OCI-LY1 (cell line): ENCODE data around the gene KRT23.

Experiments used
- H2AFZ ChIP-seq: fragments of 200-600 bp; sonication (generic), shearing (Covaris generic); 2 replicates; pipeline ENCODE4 v1.6.0; 2014; ENCODE audit warnings: antibody characterized with exemption, mild to moderate bottlenecking, low read length
- H3F3A ChIP-seq: fragments of 200-600 bp; sonication (generic), shearing (Covaris generic); 2 replicates; pipeline ENCODE4 v1.6.0; 2014; ENCODE audit warnings: mild to moderate bottlenecking, antibody characterized with exemption, low read length, moderate library complexity; ENCODE audit not compliant: insufficient read depth
- H3K27ac ChIP-seq: fragments of 200-600 bp; sonication (generic); 2 replicates; pipeline ENCODE4 v1.5.1; 2014; ENCODE audit warnings: low read length, mixed run types, mild to moderate bottlenecking, low read depth; ENCODE audit not compliant: poor library complexity, severe bottlenecking
- H3K27me3 ChIP-seq: fragments of 200-600 bp; sonication (generic); 2 replicates; pipeline ENCODE4 v1.6.0; 2014; ENCODE audit warnings: antibody characterized with exemption, mild to moderate bottlenecking, low read length, moderate library complexity; ENCODE audit not compliant: insufficient read depth
- H3K36me3 ChIP-seq: fragments of 200-600 bp; sonication (generic); 2 replicates; pipeline ENCODE4 v1.6.1; 2014; ENCODE audit warnings: mild to moderate bottlenecking, antibody characterized with exemption, low read length, moderate library complexity, mixed read lengths; ENCODE audit not compliant: insufficient read depth
- H3K4me1 ChIP-seq: fragments of 200-600 bp; sonication (generic); 2 replicates; pipeline ENCODE4 v1.5.1; 2014; ENCODE audit warnings: mild to moderate bottlenecking, low read length, moderate library complexity; ENCODE audit not compliant: insufficient read depth, severe bottlenecking
- H3K4me2 ChIP-seq: fragments of 200-600 bp; sonication (generic), shearing (Covaris generic); 2 replicates; pipeline ENCODE4 v1.6.1; 2014; ENCODE audit warnings: low read length
- H3K4me3 ChIP-seq: fragments of 200-600 bp; sonication (generic); 2 replicates; pipeline ENCODE4 v1.5.1; 2014; ENCODE audit warnings: low read length, low read depth, mild to moderate bottlenecking, mixed read lengths; ENCODE audit not compliant: poor library complexity, severe bottlenecking
- H3K79me2 ChIP-seq: fragments of 200-600 bp; shearing (Covaris generic); 2 replicates; pipeline ENCODE4 v1.6.1; 2016; ENCODE audit warnings: mixed run types, low read length, mixed read lengths; ENCODE audit not compliant: insufficient read depth
- H3K9ac ChIP-seq: fragments of 200-600 bp; sonication (generic), shearing (Covaris generic); 2 replicates; pipeline ENCODE4 v1.6.1; 2014; ENCODE audit warnings: mild to moderate bottlenecking, low read length, mixed read lengths
- H3K9me2 ChIP-seq: fragments of 200-600 bp; sonication (generic), shearing (Covaris generic); 2 replicates; pipeline ENCODE4 v1.6.1; 2014; ENCODE audit warnings: low read depth, mild to moderate bottlenecking, low read length, mixed read lengths
- H3K9me3 ChIP-seq: fragments of 200-600 bp; shearing (Covaris generic); 2 replicates; pipeline ENCODE4 v1.6.1; 2014; ENCODE audit warnings: low read length, mixed read lengths
- H4K20me1 ChIP-seq: fragments of 200-600 bp; sonication (generic), shearing (Covaris generic); 2 replicates; pipeline ENCODE4 v1.6.0; 2016; ENCODE audit warnings: mild to moderate bottlenecking, low read length; ENCODE audit not compliant: insufficient read depth
- EZH2 ChIP-seq: fragments of 200-600 bp; sonication (generic), shearing (Covaris generic); IDR thresholded peaks from 2 replicates; pipeline ENCODE4 v1.8.0; 2017; ENCODE audit warnings: borderline replicate concordance, mixed run types, mild to moderate bottlenecking, antibody characterized with exemption, low read length, moderate library complexity, mixed read lengths
- TF ChIP-seq, protein P1 (sequence below): fragments of 200-600 bp; sonication (generic), shearing (Covaris generic); IDR thresholded peaks from 2 replicates; pipeline ENCODE4 v1.5.1; 2017; ENCODE audit warnings: mild to moderate bottlenecking, antibody characterized with exemption, low read length, moderate library complexity, mixed read lengths

Gene KRT23

DNA sequence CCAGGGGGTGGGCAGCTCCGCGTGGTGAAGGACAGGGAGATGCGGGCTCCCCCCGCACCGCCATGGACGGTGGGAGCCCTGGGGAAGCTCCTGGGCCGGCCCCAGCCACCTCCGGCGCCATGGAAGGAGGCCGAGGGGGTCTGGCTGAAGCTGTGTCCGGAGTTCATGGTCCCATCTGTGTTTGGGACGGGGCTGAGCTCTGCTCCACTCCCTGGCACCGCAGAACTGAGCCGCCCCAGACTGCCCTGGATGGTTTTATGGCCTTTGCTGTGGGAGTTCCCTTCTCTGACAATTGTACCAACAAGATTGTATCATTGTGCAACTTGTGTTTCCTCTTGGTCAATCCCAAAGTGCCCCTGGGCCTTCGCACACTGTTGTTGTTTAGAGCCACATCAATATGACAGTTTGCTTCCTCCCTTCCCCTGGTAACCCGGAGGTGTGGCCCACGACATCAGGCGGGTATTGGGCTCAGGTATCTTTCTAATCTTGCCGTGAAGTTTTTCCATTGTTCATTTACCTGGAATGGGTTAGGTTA lies 942 bp downstream of the KRT23 start:
- H3K27ac ChIP-seq, result no peak overlapping the region
- H3K9me3 ChIP-seq, result no peaks in the 10 kb centered on the region
- TF ChIP-seq, protein P1, sequence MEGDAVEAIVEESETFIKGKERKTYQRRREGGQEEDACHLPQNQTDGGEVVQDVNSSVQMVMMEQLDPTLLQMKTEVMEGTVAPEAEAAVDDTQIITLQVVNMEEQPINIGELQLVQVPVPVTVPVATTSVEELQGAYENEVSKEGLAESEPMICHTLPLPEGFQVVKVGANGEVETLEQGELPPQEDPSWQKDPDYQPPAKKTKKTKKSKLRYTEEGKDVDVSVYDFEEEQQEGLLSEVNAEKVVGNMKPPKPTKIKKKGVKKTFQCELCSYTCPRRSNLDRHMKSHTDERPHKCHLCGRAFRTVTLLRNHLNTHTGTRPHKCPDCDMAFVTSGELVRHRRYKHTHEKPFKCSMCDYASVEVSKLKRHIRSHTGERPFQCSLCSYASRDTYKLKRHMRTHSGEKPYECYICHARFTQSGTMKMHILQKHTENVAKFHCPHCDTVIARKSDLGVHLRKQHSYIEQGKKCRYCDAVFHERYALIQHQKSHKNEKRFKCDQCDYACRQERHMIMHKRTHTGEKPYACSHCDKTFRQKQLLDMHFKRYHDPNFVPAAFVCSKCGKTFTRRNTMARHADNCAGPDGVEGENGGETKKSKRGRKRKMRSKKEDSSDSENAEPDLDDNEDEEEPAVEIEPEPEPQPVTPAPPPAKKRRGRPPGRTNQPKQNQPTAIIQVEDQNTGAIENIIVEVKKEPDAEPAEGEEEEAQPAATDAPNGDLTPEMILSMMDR, result no peak
- no peak for TF ChIP-seq EZH2
- no peaks in the 10 kb centered on the region for H3K9me2 ChIP-seq
- no peaks in the 10 kb centered on the region for H3F3A ChIP-seq
- H3K4me3 ChIP-seq, result no peak overlapping the region
- H3K36me3 ChIP-seq, result no peaks in the 10 kb centered on the region
- H3K79me2 ChIP-seq, result no peaks in the 10 kb centered on the region
- no peaks in the 10 kb centered on the region for H4K20me1 ChIP-seq
- no peak overlapping the region for H3K9ac ChIP-seq
- peaks cover 9% of the 10 kb centered on the region; the same call in 1 of the 2 replicates for H3K27me3 ChIP-seq
- H2AFZ ChIP-seq, result no peak overlapping the region
- H3K4me2 ChIP-seq, result no peak overlapping the region
- H3K4me1 ChIP-seq, result no peaks in the 10 kb centered on the region

DNA sequence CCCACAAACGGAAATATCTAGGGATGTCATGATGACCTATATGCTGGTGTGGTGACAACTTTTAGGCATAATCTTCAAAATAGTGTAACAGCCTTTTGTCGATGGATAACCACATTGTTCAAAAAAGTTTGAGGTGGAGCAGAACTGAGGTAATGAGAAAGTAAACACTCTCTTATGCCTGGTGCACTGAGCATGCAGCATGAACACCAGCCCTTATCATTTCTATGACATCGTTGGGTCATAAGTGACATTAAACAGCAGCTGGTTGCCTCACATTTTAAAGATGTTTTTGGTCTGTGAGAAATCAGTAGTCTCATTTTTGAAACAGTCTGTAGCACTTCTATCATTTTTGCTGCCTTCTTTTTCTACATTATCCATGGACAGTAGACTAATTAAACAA lies 1.8 kb downstream of the KRT23 start:
- Histone ChIP-seq H3K27ac (no peak overlapping the region), H2AFZ (no peak overlapping the region), H3F3A (no peaks in the 10 kb centered on the region), H3K9ac (no peak overlapping the region), H3K9me2 (no peaks in the 10 kb centered on the region), H3K79me2 (no peaks in the 10 kb centered on the region), H3K36me3 (no peaks in the 10 kb centered on the region), H3K27me3 (peaks cover 9% of the 10 kb centered on the region; the same call in 1 of the 2 replicates), H3K4me2 (no peak overlapping the region), H3K9me3 (no peaks in the 10 kb centered on the region), H3K4me3 (no peak overlapping the region), H3K4me1 (no peaks in the 10 kb centered on the region), H4K20me1 (no peaks in the 10 kb centered on the region)
- TF ChIP-seq EZH2, result no peak
- TF ChIP-seq, protein P1, result no peak

DNA sequence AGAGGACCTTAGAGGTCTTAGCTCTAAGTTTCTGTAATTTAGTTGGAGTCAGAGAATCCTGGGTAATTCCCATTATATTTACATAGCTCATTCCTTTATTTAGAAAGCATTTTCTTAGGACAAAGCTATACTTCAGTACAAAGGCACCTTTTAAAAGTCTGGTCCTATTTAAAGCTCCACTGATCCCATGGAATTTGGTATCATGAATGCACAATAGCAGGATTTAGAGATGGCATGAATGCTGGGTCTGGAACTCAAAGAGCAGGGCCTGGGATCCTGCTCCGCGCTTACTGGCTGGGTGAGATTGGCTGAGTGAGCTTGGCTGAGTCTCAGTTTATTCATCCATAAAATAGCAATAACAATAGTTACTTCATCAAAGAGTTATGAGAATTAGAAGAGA lies 4.8 kb downstream of the KRT23 start:
- no peaks in the 10 kb centered on the region for H3K9me3 ChIP-seq
- H3F3A ChIP-seq, result no peaks in the 10 kb centered on the region
- no peak overlapping the region for H3K27ac ChIP-seq
- no peak overlapping the region for H3K9ac ChIP-seq
- H3K9me2 ChIP-seq, result no peaks in the 10 kb centered on the region
- H3K4me3 ChIP-seq, result no peak overlapping the region
- H3K27me3 ChIP-seq, result peaks cover under 1% of the 10 kb centered on the region
- no peak overlapping the region for H3K4me2 ChIP-seq
- H2AFZ ChIP-seq, result no peak overlapping the region
- H3K4me1 ChIP-seq, result no peaks in the 10 kb centered on the region
- H4K20me1 ChIP-seq, result no peaks in the 10 kb centered on the region
- TF ChIP-seq EZH2, result no peak
- TF ChIP-seq, protein P1, result no peak
- H3K36me3 ChIP-seq, result no peaks in the 10 kb centered on the region
- no peaks in the 10 kb centered on the region for H3K79me2 ChIP-seq
